ENCODE results near the gene LYSET.
"Not testable (repeated sequence)": the region's sequence is repeated elsewhere in the genome, so short reads cannot be mapped to it uniquely, and the experiment has no call there.

LYSET gene, protein sequence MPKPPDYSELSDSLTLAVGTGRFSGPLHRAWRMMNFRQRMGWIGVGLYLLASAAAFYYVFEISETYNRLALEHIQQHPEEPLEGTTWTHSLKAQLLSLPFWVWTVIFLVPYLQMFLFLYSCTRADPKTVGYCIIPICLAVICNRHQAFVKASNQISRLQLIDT

DNA sequence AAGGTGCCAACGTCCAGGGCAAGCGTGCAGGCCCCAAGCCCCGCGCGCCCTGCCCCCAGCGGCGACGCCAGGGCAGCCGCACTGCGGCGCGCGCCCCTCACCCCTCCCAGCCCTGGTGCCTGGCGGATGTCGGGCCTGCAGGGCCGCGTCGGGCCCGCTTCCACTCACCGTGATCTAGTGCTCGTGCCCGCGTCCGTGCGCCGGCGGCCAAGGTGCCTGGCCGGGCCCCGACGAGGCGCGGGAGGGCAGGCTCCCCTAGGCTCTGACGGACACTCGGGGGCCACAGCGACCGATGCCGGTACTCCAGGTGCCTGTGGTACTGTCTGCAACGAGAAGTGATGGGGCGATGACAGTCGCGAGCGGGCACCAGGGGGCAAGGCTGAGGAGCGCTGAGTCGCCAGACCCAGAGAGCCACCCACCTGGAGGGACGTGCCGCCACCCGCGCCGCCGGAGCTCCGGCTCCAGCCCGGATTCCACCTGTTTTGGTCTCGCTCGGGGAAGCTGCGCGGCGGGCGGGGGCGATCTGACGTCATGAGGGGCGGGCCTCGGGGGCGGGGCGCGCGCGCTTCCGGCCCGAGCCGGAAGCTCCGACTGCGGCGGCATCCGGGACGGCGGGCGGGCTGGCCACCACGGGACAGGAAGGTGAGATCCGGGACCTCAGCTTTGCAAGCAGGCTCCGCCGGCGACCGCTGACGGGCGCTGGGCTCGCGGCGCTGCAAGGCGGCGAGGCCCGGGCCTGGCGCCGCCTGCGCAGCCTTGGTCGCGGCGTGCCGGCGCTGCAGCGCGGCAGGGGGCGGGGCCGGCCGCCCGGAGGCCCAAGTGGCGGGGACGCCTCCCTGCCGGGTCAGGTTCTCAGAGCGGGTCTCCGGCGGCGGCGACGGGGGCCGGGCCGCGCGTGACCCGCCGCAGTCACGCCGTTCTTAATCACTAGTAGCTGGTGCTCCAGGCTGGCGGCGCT is at the start of gene LYSET, which contains the start of gene MOAP1:
LYSET (plus strand) TSS at position 927 of the 958 bp plus-strand sequence. CDS start 89 bp downstream, outside the sequence.
MOAP1 (minus strand) TSS at position 507 of the 958 bp plus-strand sequence. CDS start 655 bp downstream, outside the sequence.
- DNase-seq (ENCODE audit: low read depth) = peak; percentile 88

DNA sequence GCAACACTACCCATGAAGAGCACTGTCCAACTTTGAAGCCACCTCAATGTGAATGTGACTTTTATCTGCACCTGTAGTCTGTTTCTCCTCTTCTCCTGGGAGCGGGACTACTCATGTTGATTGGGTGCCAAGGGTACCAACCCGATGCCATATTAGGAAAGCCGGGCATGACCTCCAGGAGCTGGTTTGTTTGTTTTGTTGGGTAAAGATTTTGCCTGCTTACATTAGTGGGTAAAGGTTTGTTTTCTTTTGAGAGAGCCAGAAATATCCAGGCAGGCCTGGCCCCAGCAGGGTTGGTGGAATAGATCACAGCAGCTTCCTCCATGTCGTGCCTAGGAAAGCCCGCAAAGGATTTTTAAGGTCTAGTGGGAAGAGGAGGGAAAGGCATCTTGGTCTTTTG is 49.7 kb upstream of the LYSET start:
- no peak for DNase-seq (ENCODE audit: low read depth)

- DNase-seq (ENCODE audit: low read depth) = no peak
Measured at GRCh38 chr14:93136009-93136408, 49.1 kb upstream of the LYSET start.

DNA sequence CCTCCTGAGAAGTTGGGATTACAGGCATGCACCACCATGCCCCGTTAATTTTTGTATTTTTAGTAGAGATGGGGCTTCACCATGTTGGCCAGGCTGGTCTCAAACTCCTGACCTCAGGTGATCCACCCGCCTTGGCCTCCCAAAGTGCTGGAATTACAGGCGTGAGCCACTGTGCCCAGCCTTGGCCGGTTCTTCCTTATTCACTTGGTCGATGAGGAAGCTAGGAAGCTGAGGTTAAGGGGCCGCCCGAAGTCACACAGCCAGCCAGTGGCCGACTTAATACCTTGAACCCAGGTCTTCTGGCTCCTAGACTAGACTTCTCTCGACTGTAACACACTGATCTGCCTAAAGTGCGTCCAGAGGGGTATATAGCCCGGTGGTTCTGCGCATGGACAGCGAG is 48.6 kb upstream of the LYSET start:
- not testable (repeated sequence) for DNase-seq (ENCODE audit: low read depth)

DNA sequence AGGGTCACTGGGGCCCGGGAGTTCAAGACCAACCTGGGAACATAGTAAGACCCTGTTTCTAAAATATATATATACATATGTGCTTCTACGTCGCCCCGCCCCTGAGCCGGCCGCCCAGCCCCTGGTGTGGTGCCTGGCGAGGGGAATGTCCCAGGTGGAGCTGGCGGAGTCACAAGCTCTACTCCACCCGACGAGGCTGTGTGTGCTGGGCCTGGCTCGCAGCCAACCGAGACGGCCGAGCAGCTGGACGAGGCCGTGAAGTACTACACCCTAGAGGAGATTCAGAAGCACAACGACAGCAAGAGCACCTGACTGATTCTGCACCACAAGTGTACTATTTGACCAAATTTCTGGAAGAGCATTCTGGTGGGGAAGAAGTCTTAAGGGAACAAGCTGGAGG is 47.3 kb upstream of the LYSET start:
- DNase-seq (ENCODE audit: low read depth) = no peak

- no peak for DNase-seq (ENCODE audit: low read depth)
Measured at GRCh38 chr14:93142854-93143652, 42.1 kb upstream of the LYSET start.

DNA sequence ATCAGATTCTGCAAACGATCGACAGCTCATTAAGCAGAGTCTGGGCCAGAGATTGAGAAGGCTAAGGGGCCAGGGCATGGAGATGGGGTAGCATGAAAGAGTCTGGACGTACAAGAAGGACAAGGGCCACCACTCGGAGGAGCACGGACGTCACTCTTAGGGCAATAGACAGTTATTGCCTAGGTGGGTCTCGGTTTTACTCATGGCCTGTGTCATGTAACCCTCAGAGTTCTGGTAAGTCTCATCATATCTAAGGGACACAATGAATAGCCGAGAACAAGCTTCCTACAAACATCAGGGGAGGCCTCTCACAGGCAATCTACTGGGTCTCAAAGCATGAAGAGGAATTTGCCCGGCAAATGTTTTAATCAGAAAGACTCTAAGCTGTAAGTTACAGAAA is 39.0 kb upstream of the LYSET start:
- no peak for DNase-seq (ENCODE audit: low read depth)

GRCh38 chr14:93148979-93149378 is 36.1 kb upstream of the LYSET start:
- no peak for DNase-seq (ENCODE audit: low read depth)

GRCh38 chr14:93150227-93151208 is 34.6 kb upstream of the LYSET start:
- no peak for DNase-seq (ENCODE audit: low read depth)

GRCh38 chr14:93153121-93153520 is 32.0 kb upstream of the LYSET start:
- no peak for DNase-seq (ENCODE audit: low read depth)

GRCh38 chr14:93155667-93156066 is 29.4 kb upstream of the LYSET start:
- DNase-seq (ENCODE audit: low read depth) = no peak

- DNase-seq (ENCODE audit: low read depth) = no peak
Measured at GRCh38 chr14:93156693-93157369, 28.3 kb upstream of the LYSET start.

- DNase-seq (ENCODE audit: low read depth) = not testable (repeated sequence)
Measured at GRCh38 chr14:93158349-93158748, 26.8 kb upstream of the LYSET start.

DNA sequence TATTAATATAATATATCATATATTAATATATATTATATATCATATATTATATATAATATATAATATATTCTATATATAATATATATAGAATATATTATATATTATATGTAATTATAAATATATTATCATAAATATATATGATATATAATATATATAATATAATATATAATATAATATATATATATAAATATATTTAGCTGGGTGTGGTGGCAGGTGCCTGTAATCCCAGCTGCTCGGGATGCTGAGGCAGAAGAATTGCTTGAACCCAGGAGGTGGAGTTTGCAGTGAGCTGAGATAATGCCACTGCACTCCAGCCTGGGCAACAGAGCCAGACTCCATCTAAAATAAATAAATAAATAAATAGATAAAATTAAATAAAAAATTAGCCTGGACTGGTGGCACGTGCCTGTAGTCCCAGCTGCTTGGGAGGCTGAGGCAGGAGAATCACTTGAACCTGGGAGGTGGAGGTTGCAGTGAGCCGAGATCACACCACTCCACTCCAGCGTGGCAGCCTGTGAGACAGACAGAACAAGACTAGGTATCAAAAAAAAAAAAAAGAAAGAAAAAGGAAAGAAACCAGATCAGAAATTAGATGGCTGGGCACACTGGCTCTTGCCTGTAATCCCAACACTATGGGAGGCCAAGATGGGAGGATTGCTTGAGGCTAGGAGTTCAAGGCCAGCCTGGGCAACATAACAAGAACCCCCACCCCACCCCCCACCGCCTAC is 25.3 kb upstream of the LYSET start:
- DNase-seq (ENCODE audit: low read depth) = not testable (repeated sequence)

- no peak for DNase-seq (ENCODE audit: low read depth)
Measured at GRCh38 chr14:93160353-93160801, 24.7 kb upstream of the LYSET start.

DNA sequence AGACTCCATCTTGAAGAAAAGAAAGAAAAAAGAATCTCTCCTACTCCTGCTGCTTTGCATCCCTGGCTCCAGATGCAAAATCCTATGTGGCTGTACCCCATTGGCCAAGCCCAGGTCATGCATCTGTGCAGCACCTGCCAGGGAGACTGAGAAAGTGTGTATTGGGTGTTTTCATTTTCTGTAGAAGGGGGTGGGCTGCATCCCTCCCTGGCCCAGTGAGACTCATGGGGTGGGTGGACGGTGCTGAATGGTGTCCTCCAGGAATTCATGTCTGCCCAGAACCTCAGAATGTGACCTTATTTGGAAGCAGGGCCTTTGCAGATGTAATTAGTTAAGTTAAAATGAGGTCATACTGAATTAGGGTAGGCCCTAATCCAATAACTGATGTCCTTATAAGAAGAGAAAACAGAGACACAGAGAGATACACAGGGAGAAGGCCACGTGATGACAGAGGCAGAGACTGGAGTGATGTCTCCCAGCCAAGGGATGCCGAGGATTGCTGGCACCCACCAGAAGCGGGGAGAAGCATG is 23.6 kb upstream of the LYSET start:
- DNase-seq (ENCODE audit: low read depth) = no peak

- no peak for DNase-seq (ENCODE audit: low read depth)
Measured at GRCh38 chr14:93163564-93163963, 21.6 kb upstream of the LYSET start.

GRCh38 chr14:93165271-93166265 is 19.5 kb upstream of the LYSET start:
- not testable (repeated sequence) for DNase-seq (ENCODE audit: low read depth)

Measured in activated T-cell treated with anti-CD3 and anti-CD28 coated beads for 48 hours (primary cell).